ENCODE results near the gene TRIM65.
"Not testable (repeated sequence)": the region's sequence is repeated elsewhere in the genome, so short reads cannot be mapped to it uniquely, and the experiment has no call there.

TRIM65 gene

GRCh38 chr17:75889454-75889853, 7.3 kb downstream of the TRIM65 start:
- Histone ChIP-seq H3K27ac (ENCODE audit: low read depth, low read length) (no peak overlapping the region), H3K4me2 (ENCODE audit: low read length) (no peak overlapping the region), H3K4me3 (ENCODE audit: low read length) (no peak overlapping the region), H3F3A (ENCODE audit: control insufficient read depth, insufficient read depth) (peaks cover 5% of the 10 kb centered on the region; the same call in 1 of the 2 replicates), H3K27me3 (ENCODE audit: control insufficient read depth, low read length) (no peaks in the 10 kb centered on the region), H3K79me2 (ENCODE audit: control insufficient read depth, low read length) (peaks cover 17% of the 10 kb centered on the region), H3K36me3 (ENCODE audit: control insufficient read depth, low read length) (peaks cover 37% of the 10 kb centered on the region), H3K9me3 (ENCODE audit: control insufficient read depth, insufficient read depth, low read length) (no peaks in the 10 kb centered on the region), H4K20me1 (ENCODE audit: control insufficient read depth, insufficient read depth, low read depth, low read length) (no peaks in the 10 kb centered on the region), H3K4me1 (ENCODE audit: control insufficient read depth, low read length) (peaks cover 3% of the 10 kb centered on the region; the same call in 1 of the 2 replicates), H3K9me2 (replicated peaks; ENCODE audit: control insufficient read depth, low read length) (no peaks in the 10 kb centered on the region)
- no peak for TF ChIP-seq EZH2phosphoT487 (IDR thresholded peaks at IDR 0.05; ENCODE audit: borderline replicate concordance, low read length)
- TF ChIP-seq, protein P1, sequence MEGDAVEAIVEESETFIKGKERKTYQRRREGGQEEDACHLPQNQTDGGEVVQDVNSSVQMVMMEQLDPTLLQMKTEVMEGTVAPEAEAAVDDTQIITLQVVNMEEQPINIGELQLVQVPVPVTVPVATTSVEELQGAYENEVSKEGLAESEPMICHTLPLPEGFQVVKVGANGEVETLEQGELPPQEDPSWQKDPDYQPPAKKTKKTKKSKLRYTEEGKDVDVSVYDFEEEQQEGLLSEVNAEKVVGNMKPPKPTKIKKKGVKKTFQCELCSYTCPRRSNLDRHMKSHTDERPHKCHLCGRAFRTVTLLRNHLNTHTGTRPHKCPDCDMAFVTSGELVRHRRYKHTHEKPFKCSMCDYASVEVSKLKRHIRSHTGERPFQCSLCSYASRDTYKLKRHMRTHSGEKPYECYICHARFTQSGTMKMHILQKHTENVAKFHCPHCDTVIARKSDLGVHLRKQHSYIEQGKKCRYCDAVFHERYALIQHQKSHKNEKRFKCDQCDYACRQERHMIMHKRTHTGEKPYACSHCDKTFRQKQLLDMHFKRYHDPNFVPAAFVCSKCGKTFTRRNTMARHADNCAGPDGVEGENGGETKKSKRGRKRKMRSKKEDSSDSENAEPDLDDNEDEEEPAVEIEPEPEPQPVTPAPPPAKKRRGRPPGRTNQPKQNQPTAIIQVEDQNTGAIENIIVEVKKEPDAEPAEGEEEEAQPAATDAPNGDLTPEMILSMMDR (IDR thresholded peaks at IDR 0.05; ENCODE audit: low read depth, low read length, poor library complexity, severe bottlenecking): no peak

- Histone ChIP-seq H3K36me3 (ENCODE audit: control insufficient read depth, low read length) (peaks cover 37% of the 10 kb centered on the region), H3F3A (ENCODE audit: control insufficient read depth, insufficient read depth) (peaks cover 5% of the 10 kb centered on the region; the same call in 1 of the 2 replicates), H3K4me2 (ENCODE audit: low read length) (no peak overlapping the region), H3K4me3 (ENCODE audit: low read length) (no peak overlapping the region), H3K79me2 (ENCODE audit: control insufficient read depth, low read length) (peaks cover 7% of the 10 kb centered on the region), H3K4me1 (ENCODE audit: control insufficient read depth, low read length) (no peaks in the 10 kb centered on the region), H3K9me2 (replicated peaks; ENCODE audit: control insufficient read depth, low read length) (no peaks in the 10 kb centered on the region), H3K9me3 (ENCODE audit: control insufficient read depth, insufficient read depth, low read length) (no peaks in the 10 kb centered on the region), H3K27me3 (ENCODE audit: control insufficient read depth, low read length) (no peaks in the 10 kb centered on the region), H3K27ac (ENCODE audit: low read depth, low read length) (no peak overlapping the region), H4K20me1 (ENCODE audit: control insufficient read depth, insufficient read depth, low read depth, low read length) (no peaks in the 10 kb centered on the region)
- no peak for TF ChIP-seq EZH2phosphoT487 (IDR thresholded peaks at IDR 0.05; ENCODE audit: borderline replicate concordance, low read length)
- TF ChIP-seq, protein P1 (IDR thresholded peaks at IDR 0.05; ENCODE audit: low read depth, low read length, poor library complexity, severe bottlenecking): no peak
Observed at GRCh38 chr17:75888484-75888883, 8.3 kb downstream of the TRIM65 start.

- peaks cover 15% of the 10 kb centered on the region for H3K36me3 ChIP-seq (ENCODE audit: control insufficient read depth, low read length)
- H3F3A ChIP-seq (ENCODE audit: control insufficient read depth, insufficient read depth); H3K27ac ChIP-seq (ENCODE audit: low read depth, low read length); H3K4me2 ChIP-seq (ENCODE audit: low read length); H3K4me1 ChIP-seq (ENCODE audit: control insufficient read depth, low read length); H3K9me3 ChIP-seq (ENCODE audit: control insufficient read depth, insufficient read depth, low read length); H3K4me3 ChIP-seq (ENCODE audit: low read length); H3K27me3 ChIP-seq (ENCODE audit: control insufficient read depth, low read length); H3K9me2 ChIP-seq (replicated peaks; ENCODE audit: control insufficient read depth, low read length); H3K79me2 ChIP-seq (ENCODE audit: control insufficient read depth, low read length); H4K20me1 ChIP-seq (ENCODE audit: control insufficient read depth, insufficient read depth, low read depth, low read length): not testable (repeated sequence)
Observed at GRCh38 chr17:75885860-75886259, 10.9 kb downstream of the TRIM65 start.

GRCh38 chr17:75885431-75885830, 11.3 kb downstream of the TRIM65 start:
- Histone ChIP-seq H3K79me2 (ENCODE audit: control insufficient read depth, low read length) (no peaks in the 10 kb centered on the region), H3K36me3 (ENCODE audit: control insufficient read depth, low read length) (peaks cover 11% of the 10 kb centered on the region), H3K9me3 (ENCODE audit: control insufficient read depth, insufficient read depth, low read length) (no peaks in the 10 kb centered on the region), H4K20me1 (ENCODE audit: control insufficient read depth, insufficient read depth, low read depth, low read length) (no peaks in the 10 kb centered on the region), H3K4me1 (ENCODE audit: control insufficient read depth, low read length) (no peaks in the 10 kb centered on the region), H3K4me3 (ENCODE audit: low read length) (no peak overlapping the region), H3F3A (ENCODE audit: control insufficient read depth, insufficient read depth) (peaks cover 5% of the 10 kb centered on the region; the same call in 1 of the 2 replicates), H3K9me2 (replicated peaks; ENCODE audit: control insufficient read depth, low read length) (no peaks in the 10 kb centered on the region), H3K27me3 (ENCODE audit: control insufficient read depth, low read length) (0 out of 2 replicates have a peak, but pooled peaks cover 3% of the 10 kb centered on the region), H3K27ac (ENCODE audit: low read depth, low read length) (no peak overlapping the region), H3K4me2 (ENCODE audit: low read length) (no peak overlapping the region)
- no peak for TF ChIP-seq EZH2phosphoT487 (IDR thresholded peaks at IDR 0.05; ENCODE audit: borderline replicate concordance, low read length)
- TF ChIP-seq, protein P1 (IDR thresholded peaks at IDR 0.05; ENCODE audit: low read depth, low read length, poor library complexity, severe bottlenecking): no peak

All from DOHH2 (cell line).